Ascending aorta (tissue), 2 donors: Measurements from ENCODE around the gene PDLIM4. TPM values are rescaled to one million over a fixed set of nuclear protein-coding genes. Genes with fewer than 3 reads are reported as not detected.

Experiments used
- DNase-seq, 2 donors: peaks; one replicate each; pipeline ENCODE4 v3.0.0-alpha.2; 2019; ENCODE audit warnings: low spot score in 2 of 2
- H3K27ac ChIP-seq, 2 donors: fragments of 200-600 bp; sonication (generic); one replicate each; pipeline ENCODE4 v1.5.1; 2016 to 2017; ENCODE audit warnings: mild to moderate bottlenecking in 1 of 2
- H3K27me3 ChIP-seq: fragments of 200-600 bp; sonication (generic); one replicate; pipeline ENCODE4 v1.5.1; 2017
- H3K36me3 ChIP-seq, 2 donors: fragments of 200-600 bp; sonication (generic); one replicate each; pipeline ENCODE4 v1.5.1; 2016
- H3K4me1 ChIP-seq, 2 donors: fragments of 200-600 bp; sonication (generic); one replicate each; pipeline ENCODE4 v1.5.1; 2016 to 2017; ENCODE audit warnings: mild to moderate bottlenecking in 1 of 2
- H3K4me3 ChIP-seq, 2 donors: fragments of 200-600 bp; sonication (generic); one replicate each; pipeline ENCODE4 v1.5.1; 2016 to 2017; ENCODE audit warnings: mild to moderate bottlenecking in 1 of 2
- H3K9me3 ChIP-seq, 2 donors: fragments of 200-600 bp; sonication (generic); one replicate each; pipeline ENCODE4 v1.5.1; 2016
- intact Hi-C: fragments of 100-400 bp; cut with DNase I; formaldehyde crosslinking; loops from one replicate; pipeline ENCODE4 v1.15.1; 2023
- total RNA-seq: library from RNA; depleted of rRNA; stranded (reverse); fragments of >200 nt; gene quantifications from one replicate; pipeline ENCODE4 v1.1.0, GENCODE V29; 2016
- TF ChIP-seq, protein P1 (sequence below), 3 experiments: fragments of 200-600 bp in 2 of 3; fragments of 450-650 bp in 1 of 3; sonication (generic) in 2 of 3; IDR thresholded peaks; one replicate each; pipeline ENCODE4 v1.5.1; 2016 to 2019; ENCODE audit warnings: antibody characterized with exemption in 3 of 3, mild to moderate bottlenecking in 1 of 3, moderate library complexity in 1 of 3

PDLIM4 gene
- total RNA-seq, 1 donor from 2014 or later = 49.1 TPM

DNA sequence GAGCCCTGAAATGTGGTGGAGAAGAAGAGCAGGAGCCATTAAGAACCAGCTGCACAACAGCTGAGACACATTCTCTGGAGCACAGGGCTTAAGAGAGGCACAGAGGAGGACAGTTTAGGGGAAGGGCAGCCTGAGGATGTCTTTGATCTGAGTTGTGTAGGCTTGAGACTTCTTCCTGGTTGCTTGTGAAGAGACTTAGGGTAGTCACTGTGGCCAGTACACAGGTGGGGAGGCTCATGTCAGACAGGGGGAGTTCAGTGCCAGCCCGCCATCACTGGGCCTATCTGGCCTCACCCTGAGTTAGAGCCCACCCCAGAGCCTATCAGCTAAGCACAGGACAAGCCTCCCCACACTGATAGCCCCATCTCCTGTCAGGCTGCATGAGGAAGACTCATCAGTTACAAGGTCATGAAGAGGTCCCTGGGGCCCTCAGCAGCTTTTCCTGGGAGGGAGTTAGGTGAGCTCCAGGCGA lies 56.5 kb downstream of the PDLIM4 start:
- H3K27ac ChIP-seq = no peak overlapping the region
- TF ChIP-seq, protein P1, sequence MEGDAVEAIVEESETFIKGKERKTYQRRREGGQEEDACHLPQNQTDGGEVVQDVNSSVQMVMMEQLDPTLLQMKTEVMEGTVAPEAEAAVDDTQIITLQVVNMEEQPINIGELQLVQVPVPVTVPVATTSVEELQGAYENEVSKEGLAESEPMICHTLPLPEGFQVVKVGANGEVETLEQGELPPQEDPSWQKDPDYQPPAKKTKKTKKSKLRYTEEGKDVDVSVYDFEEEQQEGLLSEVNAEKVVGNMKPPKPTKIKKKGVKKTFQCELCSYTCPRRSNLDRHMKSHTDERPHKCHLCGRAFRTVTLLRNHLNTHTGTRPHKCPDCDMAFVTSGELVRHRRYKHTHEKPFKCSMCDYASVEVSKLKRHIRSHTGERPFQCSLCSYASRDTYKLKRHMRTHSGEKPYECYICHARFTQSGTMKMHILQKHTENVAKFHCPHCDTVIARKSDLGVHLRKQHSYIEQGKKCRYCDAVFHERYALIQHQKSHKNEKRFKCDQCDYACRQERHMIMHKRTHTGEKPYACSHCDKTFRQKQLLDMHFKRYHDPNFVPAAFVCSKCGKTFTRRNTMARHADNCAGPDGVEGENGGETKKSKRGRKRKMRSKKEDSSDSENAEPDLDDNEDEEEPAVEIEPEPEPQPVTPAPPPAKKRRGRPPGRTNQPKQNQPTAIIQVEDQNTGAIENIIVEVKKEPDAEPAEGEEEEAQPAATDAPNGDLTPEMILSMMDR (IDR thresholded peaks at IDR 0.05) = no peak
- DNase-seq = no peak
- H3K9me3 ChIP-seq = no peaks in the 10 kb centered on the region
- no peak overlapping the region for H3K4me3 ChIP-seq
- intact Hi-C loops = no loop called here
- H3K36me3 ChIP-seq = no peaks in the 10 kb centered on the region
- peaks cover 0 to 7% of the 10 kb centered on the region in 2 donors for H3K4me1 ChIP-seq
- no peaks in the 10 kb centered on the region for H3K27me3 ChIP-seq

DNA sequence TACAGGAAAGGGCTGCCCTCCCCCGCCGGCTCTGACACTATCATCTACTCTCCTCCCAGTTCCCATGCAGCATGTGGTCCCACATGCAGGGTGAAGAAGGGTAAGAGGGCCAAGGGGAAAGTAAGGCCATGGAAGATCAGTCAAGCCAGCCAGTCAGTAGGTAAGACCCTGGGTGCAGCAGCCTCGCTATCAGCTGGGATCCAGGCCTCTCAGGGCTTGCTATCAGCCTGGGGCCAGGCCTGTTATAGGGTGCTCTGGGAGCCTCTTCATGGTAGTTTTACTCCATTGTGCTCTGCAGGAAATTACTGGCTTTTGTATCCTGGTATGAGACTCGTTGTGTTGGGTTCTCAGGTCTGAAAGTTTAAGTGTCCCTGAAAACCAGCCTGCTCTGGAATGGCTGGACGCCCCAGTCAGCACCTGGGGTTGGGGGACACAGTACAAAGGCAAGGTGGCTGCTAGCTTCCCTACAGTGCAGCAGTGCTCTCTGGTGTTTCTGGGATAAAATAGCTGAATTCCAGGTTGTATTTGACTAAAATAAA lies 58.1 kb downstream of the PDLIM4 start:
- Histone ChIP-seq H3K27me3 (no peaks in the 10 kb centered on the region), H3K36me3 (no peaks in the 10 kb centered on the region), H3K9me3 (no peaks in the 10 kb centered on the region), H3K27ac (no peak overlapping the region), H3K4me1 (peaks cover 0 to 2% of the 10 kb centered on the region in 2 donors), H3K4me3 (no peak overlapping the region)
- intact Hi-C loops = no loop called here
- TF ChIP-seq, protein P1 (IDR thresholded peaks at IDR 0.05) = no peak
- no peak for DNase-seq

DNA sequence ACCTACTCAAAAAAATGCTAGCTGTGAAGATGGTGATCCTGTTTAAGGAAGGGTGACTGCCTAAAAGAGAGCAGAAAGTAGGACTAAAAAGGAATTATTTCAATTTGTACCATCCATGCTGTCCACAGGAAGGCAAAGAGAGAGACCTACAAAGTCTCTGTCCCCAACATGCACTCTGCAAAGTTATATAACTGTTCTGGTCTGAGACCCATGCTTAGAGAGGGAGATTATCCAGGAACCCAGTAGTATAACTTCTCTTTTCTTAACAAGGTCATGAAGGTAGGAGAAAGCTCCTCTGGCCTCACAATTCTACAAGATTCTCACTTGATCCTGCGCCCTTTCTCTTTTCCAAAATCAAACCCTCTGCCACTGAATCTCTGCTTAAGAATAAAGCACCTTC lies 62.5 kb downstream of the PDLIM4 start:
- Histone ChIP-seq H3K36me3 (no peaks in the 10 kb centered on the region), H3K27me3 (no peaks in the 10 kb centered on the region), H3K27ac (no peak overlapping the region), H3K4me1 (no peaks in the 10 kb centered on the region), H3K9me3 (no peaks in the 10 kb centered on the region), H3K4me3 (no peak overlapping the region)
- TF ChIP-seq, protein P1 (IDR thresholded peaks at IDR 0.05) = no peak
- intact Hi-C loops = no loop called here
- DNase-seq = no peak

DNA sequence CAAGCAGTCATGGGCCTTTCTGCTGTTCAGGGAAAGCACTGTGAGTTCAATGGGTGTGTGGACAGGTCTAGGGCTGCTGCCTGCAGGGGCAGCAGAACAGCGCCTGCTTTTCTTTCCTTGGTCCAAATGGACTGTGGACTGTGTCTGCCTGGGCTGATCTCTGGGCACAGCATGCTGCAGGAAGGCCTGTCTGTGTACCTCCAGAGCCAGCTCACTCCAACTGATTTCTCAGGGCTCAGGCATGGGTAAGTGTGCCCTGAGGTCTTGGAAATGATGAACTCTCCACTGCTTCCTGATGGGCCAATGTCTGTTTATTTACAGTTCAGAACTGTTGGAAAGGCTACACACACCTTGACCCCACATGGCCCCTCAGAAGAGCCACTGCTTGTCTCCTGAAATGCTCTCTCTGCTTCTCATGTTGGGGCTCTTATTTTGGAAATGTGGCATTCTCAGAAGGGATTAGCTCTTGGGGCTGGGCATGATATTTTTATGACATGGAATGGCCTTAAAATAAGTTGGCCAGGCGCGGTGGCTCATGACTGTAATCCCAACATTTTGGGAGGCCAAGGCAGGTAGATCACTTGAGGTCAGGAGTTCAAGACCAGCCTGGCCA lies 63.7 kb downstream of the PDLIM4 start:
- Histone ChIP-seq H3K4me1 (no peaks in the 10 kb centered on the region), H3K4me3 (no peak overlapping the region), H3K27me3 (no peaks in the 10 kb centered on the region), H3K9me3 (no peaks in the 10 kb centered on the region), H3K27ac (no peak overlapping the region), H3K36me3 (no peaks in the 10 kb centered on the region)
- intact Hi-C loops = no loop called here
- TF ChIP-seq, protein P1 (IDR thresholded peaks at IDR 0.05) = no peak
- no peak for DNase-seq

DNA sequence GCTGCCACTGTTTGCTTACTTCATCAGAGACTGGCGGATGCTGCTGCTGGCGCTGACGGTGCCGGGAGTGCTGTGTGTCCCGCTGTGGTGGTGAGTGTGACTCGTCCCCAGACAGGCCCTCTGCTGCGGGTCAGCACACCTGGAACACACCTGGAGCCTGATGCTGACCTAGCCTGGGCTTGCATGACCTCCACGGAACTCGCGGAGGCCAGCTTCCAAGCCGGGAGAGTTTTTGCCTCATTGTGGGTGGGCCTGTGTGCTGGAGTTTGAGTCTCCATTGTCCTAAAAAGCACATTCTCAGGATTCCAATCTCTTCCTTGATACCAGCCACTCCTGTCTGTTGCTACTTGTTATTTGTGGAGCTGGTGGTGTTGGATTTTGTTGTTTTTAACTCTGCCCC lies 64.8 kb downstream of the PDLIM4 start:
- Histone ChIP-seq H3K27ac (no peak overlapping the region), H3K4me3 (no peak overlapping the region), H3K9me3 (no peaks in the 10 kb centered on the region), H3K27me3 (no peaks in the 10 kb centered on the region), H3K36me3 (no peaks in the 10 kb centered on the region), H3K4me1 (no peaks in the 10 kb centered on the region)
- no peak for DNase-seq
- intact Hi-C loops = no loop called here
- TF ChIP-seq, protein P1 (IDR thresholded peaks at IDR 0.05) = no peak

Other genes with a start within 250 kb of the PDLIM4 start
- gene ACSL6, start 246.0 kb upstream of the PDLIM4 start, total RNA-seq = 7.6 TPM
- gene IL3, start 197.0 kb upstream of the PDLIM4 start, total RNA-seq = not detected
- gene CSF2, start 183.9 kb upstream of the PDLIM4 start, total RNA-seq = not detected
- gene P4HA2, start 29.8 kb upstream of the PDLIM4 start, total RNA-seq = 22.6 TPM
- 18.1 TPM for gene SLC22A4, start 36.7 kb downstream of the PDLIM4 start, total RNA-seq
- 11.9 TPM for gene SLC22A5, start 112.0 kb downstream of the PDLIM4 start, total RNA-seq
- 57.7 TPM for gene IRF1, start 233.1 kb downstream of the PDLIM4 start, total RNA-seq